GM10266 (cell line): Measurements from ENCODE around the gene PCCA.

Experiments
- DNase-seq: peaks from one replicate; pipeline ENCODE4 v3.0.0; 2012; ENCODE audit errors: extremely low spot score
- CTCF ChIP-seq: IDR thresholded peaks from 2 replicates; pipeline ENCODE4 v1.5.1; 2012; ENCODE audit warnings: mild to moderate bottlenecking, low read depth; ENCODE audit not compliant: control insufficient read depth, insufficient read depth; ENCODE audit errors: missing control alignments

Gene PCCA

GRCh38 chr13:100434010-100434763, 345.3 kb downstream of the PCCA start:
- peak; percentile 37 for DNase-seq
- no peak for TF ChIP-seq CTCF

- no peak for TF ChIP-seq CTCF
- no peak for DNase-seq
Observed at GRCh38 chr13:100436099-100436498, 347.2 kb downstream of the PCCA start.

GRCh38 chr13:100438059-100438788, 349.3 kb downstream of the PCCA start:
- TF ChIP-seq CTCF, result no peak
- no peak for DNase-seq

- no peak for DNase-seq
- TF ChIP-seq CTCF, result no peak
Observed at GRCh38 chr13:100439247-100439970, 350.5 kb downstream of the PCCA start.

- DNase-seq, result no peak
- no peak for TF ChIP-seq CTCF
Observed at GRCh38 chr13:100440751-100441425, 352.0 kb downstream of the PCCA start.

- TF ChIP-seq CTCF, result no peak
- no peak for DNase-seq
Observed at GRCh38 chr13:100442095-100442832, 353.4 kb downstream of the PCCA start.
